Neural progenitor cell (in vitro differentiated cells): ENCODE measurements around the gene BCL7C.

Experiments used
- CTCF ChIP-seq: fragments of 200-600 bp; sonication (generic); IDR thresholded peaks from 2 replicates; pipeline ENCODE4 v1.5.1; 2017; ENCODE audit warnings: antibody characterized with exemption, mild to moderate bottlenecking
- EZH2 ChIP-seq: fragments of 200-600 bp; sonication (generic); IDR thresholded peaks from 2 replicates; pipeline ENCODE4 v1.6.1; 2017; ENCODE audit warnings: antibody characterized with exemption, mild to moderate bottlenecking, moderate library complexity

DNA sequence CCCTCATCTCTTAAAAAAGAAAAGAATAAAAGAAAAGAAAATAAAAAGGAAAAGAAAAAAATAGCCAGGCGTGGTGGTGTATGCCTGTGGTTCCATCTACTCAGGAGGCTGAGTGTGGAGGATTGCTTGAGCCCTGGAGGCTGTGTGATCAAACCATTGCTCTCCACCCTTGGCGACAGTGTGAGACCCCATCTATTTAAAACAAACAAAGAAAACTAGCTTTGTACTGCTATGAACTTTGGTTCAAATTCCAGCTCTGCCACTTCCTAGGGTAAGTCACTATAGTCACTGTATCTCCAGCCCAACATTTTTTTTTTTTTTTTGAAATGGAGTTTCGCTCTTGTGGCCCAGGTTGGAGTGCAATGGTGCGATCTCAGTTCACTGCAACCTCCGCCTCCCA, 6.7 kb upstream of the BCL7C start:
- TF ChIP-seq CTCF (no peak), EZH2 (no peak)
